Measurements from ENCODE around the gene RNF128.
A peak's percentile ranks its signal among the peaks of the same experiment; 100 is the strongest.
"Not testable (repeated sequence)": the region's sequence is repeated elsewhere in the genome, so short reads cannot be mapped to it uniquely, and the experiment has no call there.

Gene RNF128

GRCh38 chrX:106751407-106751806, 24.9 kb downstream of the RNF128 start:
- no peak for DNase-seq

- no peak for DNase-seq
Measured at GRCh38 chrX:106752101-106752678, 25.7 kb downstream of the RNF128 start.

- DNase-seq, result not testable (repeated sequence)
Measured at GRCh38 chrX:106769288-106769687, 42.8 kb downstream of the RNF128 start.

GRCh38 chrX:106774981-106775380, 48.5 kb downstream of the RNF128 start:
- no peak for DNase-seq

- DNase-seq, result no peak
Measured at GRCh38 chrX:106780264-106780663, 53.8 kb downstream of the RNF128 start.

- no peak for DNase-seq
Measured at GRCh38 chrX:106780664-106781377, 54.3 kb downstream of the RNF128 start.

- no peak for DNase-seq
Measured at GRCh38 chrX:106783716-106784115, 57.2 kb downstream of the RNF128 start.

GRCh38 chrX:106791495-106791894, 65.0 kb downstream of the RNF128 start:
- DNase-seq, result no peak

- DNase-seq, result no peak
Measured at GRCh38 chrX:106802063-106802387, 75.5 kb downstream of the RNF128 start.

- peak; percentile 65 for DNase-seq
Measured at GRCh38 chrX:106802388-106803275, 76.1 kb downstream of the RNF128 start, which contains the start of gene TBC1D8B. TSS of gene TBC1D8B (plus strand) at chrX:106802673. CDS start at chrX:106802854, 181 bp downstream.

- no peak for DNase-seq
Measured at GRCh38 chrX:106811131-106811910, 84.8 kb downstream of the RNF128 start.

GRCh38 chrX:106812930-106813329, 86.4 kb downstream of the RNF128 start:
- not testable (repeated sequence) for DNase-seq

- DNase-seq, result not testable (repeated sequence)
Measured at GRCh38 chrX:106814093-106814492, 87.6 kb downstream of the RNF128 start.

All from GDM1 (cell line).